ENCODE results near the gene GIPC2.
"Not testable (repeated sequence)": the region's sequence is repeated elsewhere in the genome, so short reads cannot be mapped to it uniquely, and the experiment has no call there.

GIPC2 gene

DNA sequence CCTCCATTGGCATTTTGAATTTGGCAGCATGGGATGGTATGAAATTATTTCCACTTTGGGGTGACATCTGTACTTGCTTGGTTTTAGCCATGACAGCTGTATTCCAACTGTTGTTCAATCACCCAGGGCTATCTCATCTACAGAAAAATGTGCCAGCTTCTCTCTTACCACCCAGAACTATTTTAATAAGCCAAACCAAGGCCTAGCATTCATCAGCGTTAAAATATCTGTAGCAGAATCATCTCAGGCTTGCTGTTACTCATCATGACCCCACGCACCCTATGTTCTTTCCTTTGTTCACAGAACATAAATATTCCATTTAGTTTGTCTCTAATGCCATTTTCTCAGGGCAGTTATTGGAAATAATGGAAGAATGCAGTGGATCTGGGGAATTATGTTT is 49.8 kb downstream of the GIPC2 start:
- DNase-seq: peak in 2 of 51 donors; percentile 3 to 42

DNA sequence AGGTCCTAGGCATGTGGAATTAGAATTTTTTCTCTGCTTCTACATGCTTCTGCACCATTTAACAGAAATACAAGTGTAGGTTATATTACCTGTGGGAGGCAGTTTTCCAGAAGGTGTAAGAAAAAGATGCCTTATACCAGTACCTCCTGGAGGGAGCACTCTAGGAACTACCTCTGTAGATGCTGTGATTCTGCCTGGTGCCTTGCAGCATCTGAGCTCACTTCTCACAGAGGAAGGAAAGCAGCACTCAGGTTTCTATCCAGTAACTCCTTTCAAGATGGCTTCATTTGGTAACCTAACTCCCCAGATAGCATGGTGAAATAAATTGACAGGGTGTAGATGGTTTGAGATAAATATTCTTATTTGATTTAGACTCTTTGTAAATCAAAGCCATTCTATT is 50.3 kb downstream of the GIPC2 start:
- DNase-seq: peak in 1 of 51 donors; percentile 42

DNA sequence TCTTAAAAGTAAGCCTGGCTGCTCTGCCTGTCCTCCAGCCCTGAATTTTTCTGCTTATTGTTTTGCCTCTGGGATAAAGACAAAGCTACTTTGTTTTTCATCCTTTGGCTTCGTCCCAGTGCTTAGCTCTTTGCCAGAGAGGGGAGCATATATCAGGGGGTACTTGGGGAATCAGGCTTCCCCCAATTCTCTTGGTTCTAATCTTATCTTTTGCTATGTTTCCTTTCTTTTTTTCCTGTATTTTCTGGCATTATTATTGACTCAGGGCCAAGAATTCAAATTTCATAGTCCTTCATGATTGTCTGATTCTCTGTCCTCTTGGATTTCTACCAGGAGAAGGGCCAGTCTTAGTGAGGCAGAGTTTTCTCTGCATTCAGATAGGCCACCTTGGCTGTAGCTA is 51.2 kb downstream of the GIPC2 start:
- DNase-seq: peak in 9 of 51 donors; percentile 1 to 71 (median 9)

DNA sequence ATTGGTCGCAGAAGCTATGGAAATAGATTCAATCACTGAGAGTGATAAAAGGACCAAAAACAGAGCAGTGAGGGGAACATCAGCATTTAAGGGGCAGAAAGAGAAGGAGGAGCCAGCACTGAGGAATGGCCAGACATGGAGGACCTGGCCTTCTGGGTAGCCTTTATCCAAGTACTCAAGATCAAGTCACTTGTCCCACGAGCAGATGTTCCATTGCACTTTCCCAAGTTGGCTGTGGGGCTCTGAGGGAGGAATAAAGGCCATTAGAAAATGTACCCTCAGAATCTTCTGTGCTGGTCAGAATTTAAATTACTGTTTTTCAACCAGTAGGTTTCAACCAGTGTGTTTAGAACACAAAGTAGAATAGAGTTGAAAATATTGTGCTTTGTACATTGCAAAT is 55.3 kb downstream of the GIPC2 start:
- no peak for DNase-seq

DNA sequence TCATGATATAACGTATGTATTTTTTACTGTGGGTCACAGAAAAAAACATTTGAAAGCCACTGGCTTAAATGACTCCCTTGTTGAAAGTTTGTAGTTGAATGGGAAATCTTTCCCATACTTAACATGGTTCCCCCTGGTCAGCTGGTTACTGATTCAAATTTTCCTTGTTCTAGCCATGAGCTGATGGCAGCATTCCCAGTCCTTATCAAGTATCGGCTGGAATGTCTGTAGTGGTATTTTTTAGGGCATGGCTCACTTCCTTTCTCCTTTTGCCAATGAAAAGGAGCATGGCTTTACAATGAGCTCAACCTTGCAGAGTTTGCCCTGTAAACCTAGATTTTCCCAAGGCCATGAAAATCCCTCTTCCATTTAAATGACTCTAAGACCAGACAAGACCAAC is 55.7 kb downstream of the GIPC2 start:
- DNase-seq: no peak

DNA sequence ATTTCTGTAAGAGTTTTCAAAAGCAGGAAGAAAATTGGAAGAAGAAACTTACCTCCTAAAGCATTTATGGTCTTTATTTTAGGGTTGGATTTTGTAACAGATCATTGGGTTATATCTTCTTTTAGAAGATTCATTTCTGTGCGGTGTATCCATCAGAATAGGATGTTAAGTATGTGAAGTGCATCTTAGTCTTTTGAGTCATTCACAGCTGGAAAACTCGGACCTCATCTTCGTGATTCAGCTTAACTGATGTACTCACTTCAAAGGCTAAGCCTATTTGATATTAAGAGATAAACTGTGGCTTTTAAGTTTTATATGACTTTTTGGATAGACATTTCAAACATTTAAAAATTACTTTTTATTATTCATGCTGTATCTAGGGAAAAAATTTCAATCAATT is 56.3 kb downstream of the GIPC2 start:
- DNase-seq: no peak

DNA sequence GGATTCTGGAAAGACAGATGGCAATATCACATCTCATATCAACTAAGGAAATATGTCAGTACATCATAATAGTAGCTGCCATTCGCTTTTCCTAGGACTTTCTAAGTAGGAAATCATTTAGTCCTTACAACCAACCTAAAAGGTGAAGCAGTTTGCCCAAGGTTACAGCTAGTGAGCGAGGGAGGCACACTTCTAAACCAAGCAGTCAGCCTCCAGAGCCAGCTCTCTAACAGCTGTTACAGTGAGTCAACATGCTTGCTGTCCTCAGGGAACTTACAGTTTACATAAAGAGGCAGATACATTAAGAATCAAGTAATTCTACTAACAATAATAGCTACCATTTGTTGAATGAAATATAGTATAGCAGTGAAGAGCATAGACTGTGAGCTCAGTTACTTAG is 57.1 kb downstream of the GIPC2 start:
- DNase-seq: no peak

DNA sequence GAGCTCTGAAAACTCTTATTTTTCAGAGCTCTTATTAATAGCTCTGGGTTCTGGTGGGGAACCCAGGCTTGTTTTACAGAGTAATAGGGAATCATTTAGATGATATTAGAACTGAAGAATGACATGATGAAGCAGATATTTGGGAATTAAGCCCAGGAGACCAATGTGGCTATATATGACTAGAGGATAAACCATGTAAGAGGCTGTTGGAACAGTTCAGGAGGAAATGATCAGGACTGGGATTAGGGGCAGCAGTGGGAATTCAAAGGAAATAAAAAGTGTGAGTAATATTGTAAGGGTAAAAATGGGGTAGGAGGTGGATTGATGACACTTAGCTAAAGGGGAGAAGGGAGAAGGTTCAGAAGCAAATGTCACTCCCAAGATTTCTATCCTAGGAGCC is 58.6 kb downstream of the GIPC2 start:
- DNase-seq: no peak

DNA sequence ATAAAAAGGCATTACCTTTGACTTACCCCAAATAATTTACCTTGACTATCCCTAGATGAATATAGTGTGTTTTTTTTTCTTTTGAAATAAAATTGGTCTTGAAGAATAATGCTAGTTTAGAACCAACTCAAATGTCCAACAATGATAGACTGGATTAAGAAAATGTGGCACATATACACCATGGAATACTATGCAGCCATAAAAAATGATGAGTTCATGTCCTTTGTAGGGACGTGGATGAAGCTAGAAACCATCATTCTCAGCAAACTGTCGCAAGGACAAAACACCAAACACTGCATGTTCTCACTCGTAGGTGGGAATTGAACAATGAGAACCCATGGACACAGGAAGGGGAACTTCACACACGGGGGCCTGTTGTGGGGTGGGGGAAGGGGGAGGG is 63.9 kb downstream of the GIPC2 start:
- DNase-seq: not testable (repeated sequence)

DNA sequence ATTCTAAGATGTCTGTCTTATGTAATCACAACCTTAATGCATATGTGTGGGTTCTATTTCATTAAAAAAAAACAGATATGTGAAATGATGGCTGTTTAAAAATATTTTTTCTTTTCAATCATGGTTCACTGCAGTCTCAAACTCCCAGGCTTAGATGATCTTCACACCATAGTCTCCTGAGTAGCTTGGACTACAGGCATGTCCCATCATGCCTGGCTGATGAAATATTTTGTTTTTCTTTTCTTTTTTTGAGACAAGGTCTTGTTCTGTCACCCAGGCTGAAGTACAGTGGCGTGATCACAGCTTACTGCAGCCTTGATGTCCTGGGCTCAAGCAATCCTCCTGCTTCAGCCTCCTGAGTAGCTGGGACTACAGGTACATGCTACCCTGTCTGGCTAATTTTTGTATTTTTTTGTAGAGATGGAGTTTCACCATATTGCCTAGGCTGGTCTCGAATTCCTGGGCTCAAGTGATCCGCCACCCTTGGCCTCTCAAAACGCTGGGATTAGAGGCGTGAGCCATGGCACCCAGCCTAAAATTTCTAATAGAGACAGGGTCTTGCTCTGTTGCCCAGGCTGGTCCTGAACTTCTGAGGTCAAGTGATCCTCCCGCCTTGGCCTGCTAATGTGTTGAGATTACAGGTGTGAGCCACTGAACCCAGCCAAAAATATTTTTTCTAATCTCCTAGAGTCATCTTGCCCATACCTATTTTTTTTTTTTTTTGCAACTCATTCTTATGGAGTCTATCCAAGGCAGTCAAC is 67.6 kb downstream of the GIPC2 start:
- no peak for DNase-seq

DNA sequence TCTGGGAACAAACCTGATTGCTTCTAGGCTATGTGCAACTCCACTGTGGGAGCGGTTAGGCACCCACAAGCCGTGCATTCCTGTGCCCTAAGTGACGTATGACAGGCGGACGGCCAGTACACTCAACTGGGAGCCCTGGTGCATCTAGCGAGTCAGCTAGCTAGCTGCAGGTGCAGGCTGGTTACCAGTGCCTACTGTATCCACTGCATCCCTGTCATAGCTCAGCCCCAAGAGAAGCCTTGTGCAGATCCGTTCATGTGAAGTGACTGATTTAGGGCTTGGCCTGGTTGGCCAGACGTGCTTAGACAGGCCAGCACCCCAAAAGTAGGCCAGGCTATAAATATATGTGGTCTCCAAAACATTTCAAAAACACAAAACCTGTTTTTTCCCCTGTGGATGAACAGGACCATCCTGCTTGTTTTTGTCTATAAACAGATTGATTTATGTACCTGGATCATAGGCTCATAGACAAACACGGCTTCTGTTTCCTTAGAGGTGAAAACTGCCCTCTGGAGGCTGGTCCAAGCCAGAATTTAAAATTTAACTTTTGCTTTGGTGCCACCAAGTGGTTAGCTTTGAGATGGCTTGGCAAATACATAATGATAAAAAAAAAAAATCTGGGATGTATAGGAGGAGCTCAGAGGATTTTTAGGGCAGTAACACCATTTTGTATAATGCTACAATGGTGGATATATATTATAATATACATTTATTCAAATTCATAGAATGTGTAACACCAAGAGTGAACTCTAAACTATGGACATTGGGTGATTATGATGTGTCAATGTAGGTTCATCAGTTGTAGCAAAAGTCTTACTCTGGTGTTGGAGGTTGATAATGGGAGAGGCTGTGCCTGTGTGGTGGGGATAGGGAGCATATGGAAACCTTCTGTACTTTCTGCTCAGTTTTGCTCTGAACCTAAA is 68.5 kb downstream of the GIPC2 start:
- DNase-seq: peak in 28 of 51 donors; percentile 0 to 72 (median 18)

DNA sequence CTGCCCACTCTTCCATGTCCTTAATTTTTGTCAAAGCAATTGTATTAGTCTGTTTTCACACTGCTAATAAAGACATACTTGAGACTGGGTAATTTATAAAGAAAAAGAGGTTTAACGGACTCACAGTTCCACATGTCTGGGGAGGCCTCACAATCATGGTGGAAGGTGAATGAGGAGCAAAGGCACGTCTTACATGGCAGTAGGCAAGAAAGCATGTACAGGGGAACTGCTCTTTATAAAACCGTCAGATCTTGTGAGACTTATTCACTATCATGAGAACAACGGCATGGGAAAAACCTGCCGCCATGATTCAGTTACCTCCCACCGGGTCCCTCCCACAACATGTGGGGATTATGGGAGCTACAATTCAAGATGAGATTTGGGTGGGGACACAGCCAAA is 74.7 kb downstream of the GIPC2 start:
- DNase-seq: not testable (repeated sequence)

DNA sequence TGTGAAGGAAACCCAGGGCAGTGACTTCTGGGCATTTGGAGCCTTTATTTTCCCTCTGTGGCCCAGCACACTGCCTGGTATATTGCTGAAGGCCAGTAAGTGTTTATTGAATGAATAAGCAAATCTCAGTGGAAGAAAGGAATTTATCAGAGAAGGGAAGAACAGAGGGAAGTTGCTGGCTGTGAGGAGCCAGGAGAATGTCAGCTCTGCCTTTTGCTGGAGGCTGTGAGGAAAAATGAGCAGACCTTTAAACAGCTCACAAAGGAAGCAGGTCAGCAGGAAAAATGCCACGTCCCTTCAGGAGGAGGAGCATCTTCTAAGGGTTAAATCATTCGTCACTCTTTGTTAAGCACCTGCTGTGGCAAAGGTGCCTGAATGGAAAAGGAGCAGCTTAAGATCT is 75.9 kb downstream of the GIPC2 start:
- no peak for DNase-seq

DNA sequence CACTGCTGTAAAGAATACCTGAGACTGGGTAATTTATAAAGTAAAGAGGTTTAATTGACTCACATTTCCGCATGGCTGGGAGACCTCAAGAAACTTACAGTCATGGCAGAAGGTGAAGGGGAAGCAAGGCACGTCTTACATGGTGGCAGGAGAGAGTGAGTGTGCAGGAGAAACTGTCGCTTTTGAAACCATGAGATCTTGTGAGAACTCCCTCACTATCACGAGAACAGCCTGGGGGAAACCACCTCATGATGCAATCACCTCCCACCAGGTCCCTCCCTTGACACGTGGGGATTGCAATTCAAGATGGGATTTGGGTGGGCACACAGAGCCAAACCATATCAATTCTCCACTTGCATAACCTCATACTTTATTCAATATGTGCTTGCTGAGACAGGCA is 76.6 kb downstream of the GIPC2 start:
- no peak for DNase-seq

DNA sequence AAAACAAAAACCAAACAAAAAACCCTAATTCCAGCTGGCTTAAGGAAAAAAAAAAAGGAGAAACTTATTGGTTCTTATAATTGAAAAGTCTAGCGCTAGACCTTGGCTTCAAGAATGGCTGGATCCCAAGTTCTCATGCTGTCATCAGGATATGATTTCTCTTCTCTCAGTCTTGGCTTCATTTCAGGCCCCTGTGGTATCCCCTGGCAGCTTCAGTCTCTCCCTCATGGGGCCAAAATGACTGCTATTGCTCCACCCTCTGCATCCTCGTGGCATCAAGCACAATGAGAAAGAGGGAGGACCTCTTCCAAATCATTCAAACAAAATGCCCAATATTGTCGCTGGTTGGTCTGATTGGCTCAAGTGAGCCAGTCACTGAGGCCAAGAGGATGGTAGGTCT is 80.7 kb downstream of the GIPC2 start:
- no peak for DNase-seq

DNA sequence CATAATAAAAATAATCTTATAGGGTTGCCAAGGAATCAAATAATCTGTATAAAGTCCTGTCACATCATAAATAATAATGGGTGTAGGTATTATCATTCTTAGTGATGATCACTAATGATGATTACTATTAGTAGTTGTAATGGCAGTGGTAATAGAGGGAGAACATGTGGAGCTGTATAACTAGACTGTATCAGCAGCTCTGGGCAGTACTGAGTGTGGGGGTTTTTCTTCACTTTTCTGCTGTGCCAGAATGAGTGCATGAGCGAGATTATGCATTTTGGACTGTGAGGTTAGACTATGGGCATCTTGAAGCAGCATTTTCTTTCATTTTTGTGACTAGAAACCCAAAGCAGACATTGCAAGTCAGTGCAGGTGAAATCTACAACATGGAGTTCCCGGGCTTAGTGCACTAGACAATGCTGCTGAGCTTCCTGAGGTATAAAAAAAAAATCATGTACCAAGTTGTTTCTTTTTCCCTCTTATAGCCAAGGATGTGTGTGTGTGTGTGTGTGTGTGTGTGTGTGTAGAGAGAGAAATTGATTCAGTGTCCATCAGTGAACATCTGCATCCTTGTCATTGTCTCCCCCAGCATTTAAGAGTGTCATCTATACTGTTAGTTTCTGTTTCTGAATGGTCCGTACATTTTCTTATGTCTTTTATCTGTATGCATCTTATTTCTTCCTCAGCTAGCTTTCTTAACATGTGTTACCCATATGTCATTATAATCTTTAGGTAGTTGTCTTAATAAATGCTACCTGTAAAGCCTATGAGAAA is 86.6 kb downstream of the GIPC2 start:
- DNase-seq: no peak

DNA sequence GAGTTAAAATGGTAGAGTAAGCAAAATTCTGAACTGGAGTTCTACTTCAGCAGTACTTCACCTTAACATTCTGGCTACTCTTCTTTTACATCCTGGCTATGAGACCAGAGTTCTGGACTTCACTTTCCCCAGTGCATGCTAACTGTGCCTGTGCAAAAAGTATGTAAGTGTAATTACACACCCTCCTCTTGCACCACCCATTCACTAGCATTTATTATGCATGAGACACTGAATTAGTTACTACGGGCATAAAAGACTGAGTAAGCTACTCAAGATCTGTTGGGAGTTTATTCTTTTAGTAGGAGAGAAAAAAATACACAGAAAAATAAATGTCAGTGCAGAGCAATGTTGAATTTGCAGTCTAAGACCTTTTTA is 87.2 kb downstream of the GIPC2 start:
- DNase-seq: no peak

DNA sequence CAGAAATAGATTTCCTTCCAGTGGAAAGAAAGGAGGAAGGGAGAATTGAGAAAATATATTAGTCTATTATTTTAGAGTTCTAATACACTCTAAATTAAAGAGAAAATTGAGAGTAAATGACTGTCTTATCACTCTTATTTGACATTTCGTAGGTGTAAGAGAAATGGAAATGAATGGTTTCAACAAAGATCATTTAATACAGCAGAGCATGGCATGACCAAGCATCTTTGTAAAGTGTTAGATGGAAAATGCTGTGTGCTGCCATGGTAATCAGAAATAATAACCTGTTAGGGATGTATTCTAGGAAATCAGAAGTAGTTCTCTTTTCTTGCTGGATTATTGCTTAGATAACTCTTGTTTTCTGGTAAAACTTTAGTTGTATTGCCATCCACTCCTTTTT is 90.9 kb downstream of the GIPC2 start:
- DNase-seq: no peak

DNA sequence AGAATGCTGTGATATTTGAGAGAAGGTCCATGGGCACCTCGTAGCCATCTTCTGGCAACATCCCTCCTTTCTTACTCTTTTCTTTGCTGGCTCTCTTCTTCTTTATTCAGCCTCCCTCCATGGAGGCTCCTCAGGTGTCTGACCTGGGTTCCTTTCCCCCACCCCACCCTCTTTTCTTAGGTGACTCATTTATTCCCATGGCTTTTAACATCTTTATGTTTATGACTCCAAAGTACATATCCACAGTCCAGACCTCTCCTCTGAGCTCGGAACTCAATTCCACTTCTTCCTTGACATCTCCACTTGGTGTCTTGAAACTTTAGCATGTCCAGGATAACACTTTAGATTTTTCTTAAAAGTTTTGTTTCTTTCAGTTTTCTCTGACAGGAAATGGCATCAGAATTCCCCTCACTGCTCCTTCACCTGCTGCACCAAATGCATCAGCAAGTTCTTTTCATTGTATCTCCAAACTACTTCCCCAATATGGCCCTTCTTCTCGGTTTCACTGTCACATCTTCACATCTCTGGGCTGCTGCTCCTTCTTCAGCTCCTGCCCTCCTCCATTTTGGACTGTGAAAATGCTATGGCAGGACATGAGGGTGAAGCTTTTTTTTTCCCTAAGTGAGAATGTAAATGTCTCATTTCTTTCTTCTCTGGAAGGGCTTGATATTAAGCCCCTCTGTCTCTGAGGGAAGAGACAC is 95.9 kb downstream of the GIPC2 start:
- no peak for DNase-seq

DNA sequence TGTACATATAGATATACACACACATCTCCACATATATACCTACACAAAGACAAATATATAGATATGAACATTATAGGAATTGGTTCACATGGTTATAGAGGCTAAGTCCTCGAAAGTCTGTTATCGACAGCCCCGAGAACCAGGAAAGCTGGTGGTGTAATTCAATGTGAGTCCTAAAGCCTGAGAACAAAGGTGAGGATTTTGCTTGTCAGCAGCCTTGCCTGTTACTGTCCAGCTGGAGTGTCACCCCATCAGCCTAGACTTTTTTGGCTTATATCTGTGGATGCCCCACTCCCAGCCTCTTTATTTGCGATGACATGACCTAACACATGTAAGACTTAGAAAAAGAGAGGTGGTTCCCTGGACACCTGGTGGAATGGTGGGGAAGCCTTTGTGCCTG is 97.0 kb downstream of the GIPC2 start:
- no peak for DNase-seq

DNA sequence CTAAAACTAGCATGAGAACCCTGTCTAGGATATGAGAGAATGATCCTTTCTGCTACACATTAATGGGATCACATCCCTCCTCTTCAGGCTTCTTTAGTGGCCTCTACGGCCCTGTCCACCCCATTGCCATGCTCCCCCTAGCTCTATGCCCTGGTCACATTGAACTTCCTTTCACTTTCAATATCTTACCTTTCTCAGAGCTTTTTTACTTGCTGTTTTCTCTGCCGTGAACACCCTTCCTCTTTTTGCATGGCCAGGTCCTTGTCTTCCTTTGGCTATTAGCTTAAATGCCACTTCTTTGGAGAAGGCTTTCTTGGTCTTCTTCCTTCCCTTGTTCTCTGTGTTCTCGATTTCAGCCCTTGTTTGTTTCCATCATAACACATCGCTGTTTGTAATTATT is 97.4 kb downstream of the GIPC2 start:
- no peak for DNase-seq

DNA sequence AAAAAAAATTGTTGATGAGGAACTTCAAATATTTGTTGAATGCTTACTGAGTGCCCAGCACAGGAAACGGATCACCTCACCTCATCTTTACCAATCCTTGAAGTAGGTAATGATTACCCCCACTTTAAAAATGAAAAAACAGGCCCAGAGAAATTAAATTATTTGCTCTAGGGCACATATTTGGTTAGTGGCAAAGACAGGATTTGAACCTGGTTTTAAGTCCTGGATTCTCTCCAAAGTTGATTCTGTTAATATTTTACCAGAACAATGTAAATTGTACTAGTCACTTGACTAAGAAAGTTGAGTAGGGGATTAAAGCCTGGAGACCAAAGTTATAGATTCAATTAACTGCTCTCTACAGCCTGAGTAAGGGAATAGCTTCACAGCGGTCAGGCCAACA is 97.9 kb downstream of the GIPC2 start:
- DNase-seq: no peak

All from hypothalamus (tissue), 51 donors.